Stimulated activated CD8-positive, alpha-beta memory T cell treated with anti-CD3 and anti-CD28 coated beads, Interleukin-4, amount 100 ng/mL, for 48 hours (primary cell): Measurements from ENCODE around the gene ATG5.
"Not testable (repeated sequence)": the region's sequence is repeated elsewhere in the genome, so short reads cannot be mapped to it uniquely, and the experiment has no call there.

Source experiments
- DNase-seq: peaks from one replicate; pipeline ENCODE4 v3.0.0-alpha.2; 2020

Gene ATG5

DNA sequence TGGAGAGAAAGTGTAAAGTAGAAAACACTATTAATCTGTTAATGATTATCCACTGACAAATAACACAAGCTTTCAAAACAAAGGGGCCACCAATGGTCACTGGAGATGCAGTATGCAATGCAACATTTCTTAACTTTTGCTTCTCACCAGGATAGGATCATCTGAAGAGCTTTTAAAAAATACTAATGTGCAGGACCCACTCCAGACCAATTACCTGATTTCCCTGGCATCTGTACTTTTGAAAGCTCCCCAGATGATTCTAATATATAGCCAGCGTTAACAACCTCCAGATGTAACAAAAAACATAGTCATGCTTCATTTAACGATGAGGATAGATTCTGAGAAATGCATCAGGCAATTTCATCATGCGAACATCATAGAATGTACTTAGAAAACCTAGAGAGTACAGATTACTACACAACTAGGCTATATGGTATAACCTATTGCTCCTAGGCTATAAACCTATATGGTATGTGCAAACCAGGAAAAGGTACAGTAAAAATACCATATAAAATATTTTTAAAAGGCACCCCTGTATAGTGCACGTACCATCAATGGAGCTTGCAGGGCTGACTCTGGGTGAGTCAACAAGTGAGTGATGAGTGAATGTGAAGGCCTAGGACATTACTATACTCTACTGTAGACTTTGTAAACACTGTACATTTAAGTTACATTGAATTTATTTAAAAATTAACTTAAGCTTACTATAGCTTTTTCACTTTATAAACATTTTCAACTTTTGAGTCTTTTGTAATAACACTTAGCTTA, 69.2 kb downstream of the ATG5 start:
- DNase-seq, result no peak

DNA sequence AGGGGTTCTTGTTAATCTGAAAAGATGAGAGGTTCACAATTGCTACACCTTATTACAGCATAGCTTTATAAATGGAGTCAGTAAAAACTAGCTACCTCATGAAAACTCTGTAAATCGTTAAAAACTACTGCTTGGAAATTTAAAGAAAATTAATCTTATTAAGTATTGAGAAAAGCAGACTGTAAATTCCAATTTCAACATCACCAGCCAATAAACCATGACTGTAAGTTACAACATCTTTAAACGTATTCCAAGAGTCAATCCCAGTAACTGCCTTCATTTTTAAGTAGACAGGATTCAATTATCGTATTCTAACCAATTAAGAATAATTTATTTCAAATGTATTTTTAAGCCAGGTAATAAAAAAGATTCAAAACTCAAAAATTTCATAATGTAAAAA, 70.3 kb downstream of the ATG5 start:
- no peak for DNase-seq

DNA sequence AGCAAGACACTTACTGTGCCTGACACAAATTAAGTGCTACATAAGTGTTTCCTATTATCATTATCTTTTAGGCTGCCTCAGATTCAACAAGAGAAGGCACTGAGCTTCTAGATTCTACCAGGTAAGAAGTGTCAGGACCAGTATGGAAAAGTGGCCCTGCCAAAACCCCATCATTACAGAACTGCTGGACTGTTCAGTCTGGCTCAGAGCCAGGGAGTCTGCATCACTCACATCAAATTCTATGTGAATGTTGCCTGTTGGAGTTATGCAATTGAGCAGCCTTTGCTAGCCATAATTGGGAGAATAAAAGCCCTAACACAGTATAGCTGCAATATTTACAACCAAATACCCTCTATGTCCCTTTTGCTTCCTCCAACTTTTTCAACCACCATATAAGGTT, 70.9 kb downstream of the ATG5 start:
- no peak for DNase-seq

DNA sequence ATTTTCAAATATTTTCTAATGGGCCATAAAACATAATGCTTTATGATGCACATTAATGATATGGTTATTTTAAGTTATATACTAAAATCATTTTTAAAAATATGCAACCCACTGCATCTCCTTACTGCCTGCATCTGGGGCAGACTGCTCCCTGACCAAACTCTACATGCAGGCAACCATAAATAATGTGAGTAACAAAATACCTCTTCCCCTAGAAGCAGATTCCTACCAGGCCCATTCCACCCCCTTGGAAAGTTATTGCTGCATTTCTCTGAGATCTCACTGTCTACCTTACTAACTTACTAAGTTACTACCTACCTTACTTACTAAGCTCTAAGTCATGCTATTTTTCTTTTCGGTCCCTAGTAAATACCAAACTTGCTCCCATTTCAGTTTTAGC, 71.8 kb downstream of the ATG5 start:
- DNase-seq, result no peak

DNA sequence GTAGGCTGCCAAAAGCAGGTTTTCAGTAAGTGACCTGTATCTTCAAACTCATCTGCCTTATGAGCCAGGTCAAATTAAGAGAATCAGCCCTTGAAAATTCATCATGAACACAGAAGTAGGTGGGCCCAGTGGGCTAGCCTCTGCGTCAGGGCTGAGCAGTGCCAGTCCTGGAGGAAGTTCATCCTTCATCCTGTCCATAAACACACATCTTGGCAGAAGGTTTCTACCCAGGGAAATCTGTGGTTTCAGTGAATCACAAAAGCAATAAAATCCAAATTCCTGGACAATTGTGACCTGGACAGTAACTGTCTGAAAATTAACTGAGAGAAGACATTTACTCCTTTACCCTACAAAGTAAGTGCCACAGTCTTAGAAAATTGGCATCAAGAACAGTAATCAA, 72.4 kb downstream of the ATG5 start:
- no peak for DNase-seq

DNA sequence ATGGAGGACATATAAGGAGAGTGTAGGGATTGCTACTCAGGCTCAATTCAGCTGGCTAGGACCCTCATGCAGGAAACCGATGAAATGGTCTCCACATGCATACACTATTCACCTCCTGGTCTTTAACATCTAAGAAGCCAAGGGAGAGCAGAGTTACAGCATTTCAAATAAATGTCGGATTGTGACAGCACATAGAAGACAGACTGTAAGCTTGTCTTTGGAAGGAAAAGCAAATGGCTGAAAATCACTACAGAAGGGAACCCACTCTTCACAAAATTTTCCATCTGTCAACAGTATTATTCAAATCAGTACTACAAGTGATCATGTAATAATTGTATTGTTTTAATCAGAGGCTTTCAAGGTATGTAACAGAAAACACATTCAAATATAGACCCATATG, 72.9 kb downstream of the ATG5 start:
- DNase-seq, result no peak

DNA sequence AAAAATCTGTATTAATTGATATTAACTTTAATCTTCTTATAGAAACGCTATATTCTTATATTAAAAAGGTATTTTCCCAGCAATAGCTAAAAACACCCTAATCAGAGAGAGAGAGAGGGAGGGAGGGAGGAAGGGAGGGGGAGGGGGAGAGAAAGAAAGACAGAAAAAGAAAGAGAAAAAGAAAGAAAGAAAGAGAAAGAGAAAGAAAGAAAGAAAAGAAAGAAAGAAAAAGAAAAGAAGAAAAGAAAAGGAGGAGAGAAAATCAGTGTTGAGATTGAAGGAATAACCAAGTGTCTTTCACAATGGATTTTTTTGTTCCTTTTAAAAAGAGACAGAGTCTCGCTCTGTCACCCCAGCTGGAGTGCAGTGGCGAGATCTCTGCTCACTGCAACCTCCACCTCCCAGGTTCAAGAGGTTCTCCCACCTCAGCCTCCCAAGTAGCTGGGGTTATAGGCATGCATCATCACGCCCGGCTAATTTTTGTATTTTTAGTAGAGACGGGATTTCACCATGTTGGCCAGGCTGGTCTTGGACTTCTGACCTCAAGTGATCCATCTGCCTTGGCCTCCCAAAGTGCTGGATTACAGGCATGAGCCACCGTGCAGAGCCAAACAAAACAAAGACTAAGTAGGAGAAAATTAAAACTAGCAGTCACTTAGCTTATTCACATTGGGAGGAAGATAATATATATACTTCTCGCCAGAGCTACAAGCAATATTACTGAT, 73.9 kb downstream of the ATG5 start:
- not testable (repeated sequence) for DNase-seq

DNA sequence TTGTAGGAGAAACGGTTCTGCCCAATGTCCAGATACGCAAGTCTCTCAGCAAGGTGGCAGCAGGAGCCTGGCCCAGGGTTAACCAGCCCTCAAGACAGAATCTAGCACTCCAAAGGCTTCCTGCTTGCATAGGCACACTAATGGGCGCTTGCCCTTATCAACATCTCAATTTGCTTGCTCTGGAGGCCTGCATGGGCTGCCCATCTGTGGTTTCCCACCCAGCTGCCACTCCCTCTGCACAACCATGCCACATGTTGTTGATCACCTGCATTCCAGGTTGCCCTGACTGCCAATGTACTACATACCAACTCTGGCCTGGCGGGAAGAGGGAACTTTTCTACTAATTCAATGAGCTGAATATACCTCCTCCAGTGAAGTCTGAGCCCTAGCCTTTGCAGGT, 74.6 kb downstream of the ATG5 start:
- DNase-seq, result no peak

DNA sequence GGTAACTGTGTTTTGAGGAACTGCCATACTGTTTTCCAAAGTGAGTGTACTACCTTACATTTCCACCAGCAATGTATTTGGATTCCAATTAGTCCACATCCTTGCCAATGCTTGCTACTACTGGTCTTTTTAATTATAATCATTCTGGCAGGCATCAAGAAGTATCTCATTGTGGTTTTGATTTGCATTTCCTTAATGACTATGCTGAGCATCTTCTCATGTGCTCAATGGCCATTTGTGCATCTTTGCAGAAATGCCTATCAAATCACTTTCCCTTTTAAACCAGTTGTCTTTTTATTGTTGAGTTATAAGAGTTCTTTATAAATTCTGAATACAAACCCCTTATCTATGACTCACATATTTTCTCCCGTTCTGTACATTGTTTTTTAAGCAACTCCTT, 75.9 kb downstream of the ATG5 start:
- DNase-seq, result no peak

DNA sequence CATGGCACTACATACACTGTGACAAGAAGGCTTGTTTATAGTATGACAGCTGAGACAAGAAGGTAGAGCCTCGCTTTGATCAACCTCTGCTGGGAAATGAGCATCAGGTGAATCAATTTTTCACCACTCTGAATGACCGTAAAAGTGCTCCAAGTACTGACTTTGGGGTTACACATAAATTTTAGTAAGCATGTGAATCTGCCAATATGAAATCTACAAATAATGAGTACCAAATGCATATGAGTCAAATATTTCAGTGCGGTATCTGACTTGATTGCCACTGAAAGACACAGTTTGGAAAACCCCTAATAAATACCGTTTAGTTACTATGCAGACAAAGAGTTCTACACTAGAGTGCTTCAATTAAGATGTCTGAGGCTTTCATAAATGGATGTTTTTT, 77.8 kb downstream of the ATG5 start:
- no peak for DNase-seq

DNA sequence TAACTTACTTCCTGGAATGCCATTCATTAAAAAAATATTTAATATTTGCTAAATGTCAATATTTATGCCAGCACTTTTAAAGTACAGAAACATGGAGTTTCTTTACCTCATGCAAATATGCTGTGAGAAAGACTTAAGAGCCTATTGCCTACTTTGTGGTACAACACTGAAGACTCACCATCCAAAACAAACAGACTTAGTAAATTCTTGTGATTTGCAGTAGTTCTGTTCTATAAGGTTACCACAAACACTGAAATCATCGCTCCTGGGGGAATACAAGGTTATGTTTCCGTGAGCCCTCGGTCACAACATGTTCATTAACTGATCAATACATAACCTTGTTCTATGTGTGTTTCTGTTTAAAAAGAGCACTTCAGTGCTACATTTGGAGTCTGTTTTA, 78.3 kb downstream of the ATG5 start:
- DNase-seq, result no peak

DNA sequence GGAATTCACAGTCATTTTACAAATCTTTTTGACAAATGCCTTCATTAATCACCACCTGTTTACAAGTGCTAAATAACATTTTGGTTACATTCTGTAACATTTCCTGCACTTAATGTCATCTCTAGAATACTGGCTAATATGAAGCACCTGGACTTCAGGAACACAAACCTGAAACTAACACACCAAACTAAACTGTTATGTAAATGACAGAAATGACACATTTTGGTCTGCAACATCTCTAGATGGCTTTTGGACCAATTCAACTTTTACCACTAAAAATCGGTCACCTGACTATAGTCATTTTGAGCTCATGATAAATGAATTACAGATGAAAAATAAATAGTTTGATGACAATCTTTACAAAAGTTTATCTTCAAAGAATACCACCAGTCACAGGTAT, 80.6 kb downstream of the ATG5 start:
- no peak for DNase-seq

DNA sequence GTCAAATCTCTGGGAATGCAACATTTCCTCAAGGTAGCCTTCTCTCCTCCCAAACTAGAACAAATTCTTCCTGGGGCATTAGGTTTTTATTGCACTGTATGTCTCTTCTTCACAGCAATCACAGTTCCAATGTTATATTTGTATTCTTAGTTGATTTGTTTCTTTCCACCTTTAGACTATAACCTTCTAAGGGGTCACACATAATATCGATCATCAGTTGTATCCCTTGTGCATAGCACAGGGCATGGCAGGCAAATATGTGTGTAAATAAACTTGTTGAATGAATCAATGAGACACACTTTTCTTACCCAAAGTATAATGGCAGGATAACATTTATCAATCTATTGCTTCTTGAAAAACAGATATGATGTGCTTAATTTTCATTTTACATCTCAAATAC, 81.0 kb downstream of the ATG5 start:
- DNase-seq, result no peak

DNA sequence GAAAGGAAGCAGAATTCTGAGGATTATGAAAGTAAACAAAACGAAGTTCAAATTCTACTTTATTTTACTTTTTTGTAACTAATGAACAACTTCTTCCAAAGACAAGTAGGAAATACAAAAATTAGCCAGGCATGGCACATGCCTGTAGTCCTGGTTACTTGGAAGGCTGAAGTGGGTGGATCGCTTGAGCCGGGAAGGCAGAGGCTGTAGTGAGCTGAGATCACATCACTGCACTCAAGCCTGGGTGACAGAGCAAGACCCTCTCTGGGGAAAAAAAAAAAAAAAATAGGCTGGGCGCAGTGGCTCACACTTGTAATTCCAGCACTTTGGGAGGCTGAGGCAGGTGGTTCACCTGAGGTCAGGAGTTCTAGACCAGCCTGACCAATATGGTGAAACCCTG, 82.3 kb downstream of the ATG5 start:
- DNase-seq, result no peak

DNA sequence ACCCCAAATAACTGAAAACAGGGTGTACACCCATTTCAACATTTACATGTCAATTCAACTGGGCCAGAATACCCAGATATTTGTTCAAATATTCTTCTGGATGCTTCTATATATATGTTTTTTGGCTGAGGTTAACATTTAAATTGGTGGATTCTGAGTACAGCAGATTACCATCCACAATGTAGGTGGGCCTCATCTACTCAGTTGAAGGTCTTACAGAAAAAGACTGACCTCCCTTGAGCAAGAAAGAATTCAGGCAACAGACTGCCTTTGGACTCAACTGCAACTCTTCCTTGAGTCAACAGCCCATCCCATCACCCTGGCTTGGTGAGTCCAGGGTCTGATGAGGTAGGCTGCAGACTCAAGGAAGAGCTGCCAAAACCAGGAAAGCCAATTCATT, 84.1 kb downstream of the ATG5 start:
- no peak for DNase-seq

DNA sequence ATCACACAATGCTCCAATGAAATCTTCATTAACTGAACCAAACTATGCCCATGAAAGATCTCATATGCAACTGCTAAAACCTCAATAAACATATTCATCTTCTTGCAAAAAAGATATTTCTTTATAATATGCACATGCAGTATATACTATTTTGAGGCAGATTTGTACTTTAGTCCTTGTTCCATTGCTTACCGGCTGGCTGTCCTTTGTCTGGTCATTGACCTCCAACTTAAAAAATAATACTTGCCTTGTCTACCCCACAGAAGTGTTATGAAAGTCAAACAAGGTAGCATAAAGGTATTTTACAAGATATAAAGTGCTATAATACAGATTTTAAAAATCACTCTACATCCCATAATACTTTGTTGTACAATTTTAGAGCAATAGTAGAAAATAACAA, 88.3 kb downstream of the ATG5 start:
- DNase-seq, result no peak

DNA sequence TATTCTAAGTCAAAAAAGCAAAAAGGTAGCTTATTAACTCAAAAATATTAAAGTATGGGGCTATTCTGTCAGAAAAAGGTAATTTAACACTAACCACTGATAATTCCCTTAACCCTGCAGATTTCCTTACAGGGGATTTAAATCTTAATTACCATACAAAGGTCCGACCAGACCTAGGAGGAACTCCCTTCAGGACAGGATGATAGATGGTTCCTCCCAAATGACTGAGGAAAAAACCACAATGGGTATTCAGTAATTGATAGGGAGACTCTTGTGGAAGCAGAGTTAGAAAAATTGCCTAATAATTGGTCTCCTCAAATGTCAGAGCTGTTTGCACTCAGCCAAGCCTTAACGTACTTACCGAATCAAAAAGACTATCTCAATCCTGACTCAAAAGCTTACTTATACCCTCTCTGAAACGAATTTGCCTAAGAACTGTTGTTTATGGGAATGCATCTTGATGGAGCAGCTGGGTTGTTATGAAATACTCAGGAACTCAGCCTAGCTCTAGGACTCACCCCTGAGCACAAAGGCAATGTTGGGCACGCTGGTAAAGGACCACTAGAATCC, 95.6 kb downstream of the ATG5 start:
- not testable (repeated sequence) for DNase-seq

DNA sequence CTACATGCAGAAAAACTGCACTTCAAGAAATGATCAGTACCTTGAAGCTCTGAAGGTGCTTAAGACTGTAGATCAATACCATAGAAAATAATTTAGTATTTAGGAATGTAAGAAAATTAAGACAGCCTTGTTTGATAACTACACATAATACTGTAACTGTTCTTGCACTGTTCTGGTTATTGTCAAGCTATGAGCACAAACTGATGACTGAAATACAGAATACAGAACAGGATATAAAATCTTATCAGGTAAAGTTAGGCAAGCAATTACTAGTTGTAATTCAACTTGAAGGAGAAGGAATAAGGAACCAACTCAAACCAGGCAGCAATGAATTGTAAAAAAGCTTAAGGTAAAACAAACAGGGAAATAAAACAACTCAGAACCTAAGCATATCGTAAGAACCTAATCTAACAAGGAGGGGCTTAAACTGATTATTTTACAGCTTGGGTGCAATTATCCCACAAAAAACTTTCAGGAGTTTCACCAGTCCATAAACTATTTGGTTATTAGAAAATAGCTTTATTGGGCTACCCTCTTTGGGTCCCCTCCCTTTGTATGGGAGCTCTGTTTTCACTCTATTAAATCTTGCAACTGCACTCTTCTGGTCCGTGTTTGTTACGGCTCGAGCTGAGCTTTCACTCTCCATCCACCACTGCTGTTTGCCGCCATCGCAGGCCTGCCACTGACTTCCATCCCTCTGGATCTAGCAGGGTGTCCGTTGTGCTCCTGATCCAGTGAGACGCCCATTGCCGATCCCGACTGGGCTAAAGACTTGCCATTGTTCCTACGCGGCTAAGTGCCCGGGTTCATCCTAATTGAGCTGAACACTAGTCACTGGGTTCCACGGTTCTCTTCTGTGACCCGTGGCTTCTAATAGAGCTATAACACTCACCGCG, 97.7 kb downstream of the ATG5 start:
- DNase-seq, result no peak

DNA sequence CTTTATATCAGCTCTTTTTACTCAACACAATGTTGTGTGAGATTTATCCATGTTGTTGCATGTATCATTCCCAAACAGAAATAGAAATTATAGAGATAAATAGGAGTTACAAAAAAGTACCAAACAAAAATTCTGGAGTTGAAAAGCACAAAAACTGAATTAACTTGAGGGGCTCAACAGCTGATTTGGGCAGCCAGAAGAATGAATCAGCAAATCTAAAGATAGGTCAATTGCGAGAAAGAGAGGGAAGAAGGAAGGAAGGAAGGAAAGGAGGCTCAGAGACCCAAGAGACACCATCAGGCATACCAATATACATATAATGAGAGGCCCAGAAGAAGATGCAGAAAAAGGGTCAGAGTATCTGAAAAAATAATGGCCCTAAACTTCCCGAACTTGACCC, 98.9 kb downstream of the ATG5 start:
- no peak for DNase-seq

DNA sequence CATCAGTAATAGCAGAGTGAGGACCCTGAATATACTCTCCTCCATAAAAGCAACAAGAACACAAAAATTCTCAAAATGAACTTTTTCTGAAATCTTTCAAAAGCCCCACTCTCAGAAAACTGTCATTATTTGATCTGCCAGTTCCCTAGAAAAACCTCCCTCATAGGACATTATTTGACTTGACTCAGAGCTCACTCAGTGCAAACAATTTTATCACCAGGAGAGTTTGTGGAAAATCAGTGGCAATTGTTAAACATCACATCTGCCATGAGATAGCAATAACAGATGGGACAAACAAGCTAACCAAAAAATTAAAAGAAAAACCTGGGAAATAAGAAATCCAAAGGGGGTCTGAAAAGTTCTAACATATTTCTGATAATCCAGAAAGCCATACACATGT, 100.0 kb downstream of the ATG5 start:
- DNase-seq, result no peak

DNA sequence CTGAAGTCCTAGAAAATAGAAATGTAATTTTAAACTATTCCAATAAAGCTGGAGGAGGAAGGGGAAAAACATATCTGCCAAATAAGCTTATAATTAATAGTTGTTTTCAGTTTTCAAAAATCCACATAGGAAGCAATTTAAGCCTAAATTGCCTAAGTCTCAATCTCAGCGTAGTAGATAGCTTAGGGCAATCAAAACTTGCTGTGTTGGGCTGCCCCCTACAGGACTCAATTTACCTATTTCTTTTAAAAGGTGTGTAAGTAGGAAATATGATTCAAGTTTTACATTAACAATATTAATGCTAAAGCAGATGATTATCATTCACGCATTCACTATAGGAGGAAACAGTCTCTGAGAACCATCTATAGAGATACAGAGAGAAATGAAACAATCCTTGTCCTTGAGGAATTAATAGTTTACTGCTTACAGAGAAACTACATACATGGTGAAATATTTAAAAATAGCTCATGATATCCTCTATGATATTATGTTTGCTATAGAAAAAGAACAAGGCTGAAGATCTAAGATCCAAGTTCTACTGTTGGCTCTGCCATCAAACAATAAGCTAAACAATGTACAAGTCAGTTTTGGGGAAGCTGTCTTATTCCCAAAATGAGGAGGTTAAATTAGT, 102.1 kb downstream of the ATG5 start:
- peak; percentile 77 for DNase-seq

DNA sequence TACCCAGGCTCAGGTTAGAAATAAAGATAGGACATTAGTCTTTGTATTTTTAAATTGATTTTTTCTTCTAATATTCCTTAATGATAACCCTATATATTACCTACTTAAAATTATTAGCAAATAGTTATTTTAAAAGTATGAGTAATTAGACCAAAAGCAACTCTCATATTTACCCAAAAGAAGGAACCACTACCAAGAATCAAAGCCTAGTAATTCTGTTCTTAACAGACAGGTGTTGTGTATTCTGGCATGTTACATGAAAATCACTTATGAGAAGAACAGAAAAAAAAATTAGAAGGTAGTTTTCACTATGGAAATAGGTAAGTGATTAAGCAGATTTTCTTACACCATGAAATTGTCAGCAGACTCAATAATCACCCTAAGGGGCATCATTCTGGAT, 105.1 kb downstream of the ATG5 start:
- no peak for DNase-seq

DNA sequence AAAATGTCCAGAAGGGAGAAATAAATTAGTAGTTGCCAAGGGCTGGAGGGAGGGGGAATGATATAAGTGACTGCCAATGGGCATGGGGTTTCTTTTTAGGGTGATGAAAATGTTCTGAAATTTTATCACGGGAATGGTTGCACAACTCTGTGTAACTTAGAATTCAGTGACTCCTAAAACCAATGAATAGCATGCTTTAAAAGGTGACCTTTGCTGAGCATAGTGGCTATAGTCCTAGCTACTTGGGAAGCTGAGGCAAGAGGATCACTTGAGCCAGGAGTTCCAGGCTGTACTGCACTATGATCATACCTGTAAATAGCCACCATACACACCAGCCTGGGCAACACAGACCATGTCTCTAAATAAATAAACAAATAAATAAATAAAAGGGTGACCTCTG, 109.0 kb downstream of the ATG5 start:
- no peak for DNase-seq
